GM12873 (cell line): ENCODE measurements around the gene MORC1.

Experiments used
- CTCF ChIP-seq: IDR thresholded peaks from 2 replicates; pipeline ENCODE4 v1.5.1; 2012; ENCODE audit warnings: low read depth, mild to moderate bottlenecking, moderate library complexity, low read length, control low read depth; ENCODE audit not compliant: insufficient read depth; ENCODE audit errors: missing control alignments

Gene MORC1

GRCh38 chr3:108970561-108970960 is 147.4 kb downstream of the MORC1 start:
- no peak for TF ChIP-seq CTCF

- no peak for TF ChIP-seq CTCF
Observed at GRCh38 chr3:108966773-108967172, 151.2 kb downstream of the MORC1 start.

GRCh38 chr3:108959017-108959416 is 158.9 kb downstream of the MORC1 start:
- TF ChIP-seq CTCF, result no peak

- TF ChIP-seq CTCF, result no peak
Observed at GRCh38 chr3:108953700-108954099, 164.2 kb downstream of the MORC1 start, which contains the start of gene GUCA1C. TSS of gene GUCA1C (minus strand) at chr3:108953879. CDS start at chr3:108953762, 117 bp downstream.

- TF ChIP-seq CTCF, result no peak
Observed at GRCh38 chr3:108953210-108953609, 164.7 kb downstream of the MORC1 start.

- no peak for TF ChIP-seq CTCF
Observed at GRCh38 chr3:108951820-108952501, 166.0 kb downstream of the MORC1 start.

- TF ChIP-seq CTCF, result no peak
Observed at GRCh38 chr3:108947855-108948254, 170.1 kb downstream of the MORC1 start.
